Activated CD8-positive, alpha-beta memory T cell treated with anti-CD3 and anti-CD28 coated beads for 48 hours (primary cell): ENCODE data around the gene ALDOC.
"Not testable (repeated sequence)": the region's sequence is repeated elsewhere in the genome, so short reads cannot be mapped to it uniquely, and the experiment has no call there.

Experiments
- DNase-seq, 3 experiments: peaks; one replicate each; pipeline ENCODE4 v3.0.0-alpha.2; 2020; ENCODE audit warnings: low read depth in 2 of 3, low spot score in 2 of 3

Gene ALDOC

DNA sequence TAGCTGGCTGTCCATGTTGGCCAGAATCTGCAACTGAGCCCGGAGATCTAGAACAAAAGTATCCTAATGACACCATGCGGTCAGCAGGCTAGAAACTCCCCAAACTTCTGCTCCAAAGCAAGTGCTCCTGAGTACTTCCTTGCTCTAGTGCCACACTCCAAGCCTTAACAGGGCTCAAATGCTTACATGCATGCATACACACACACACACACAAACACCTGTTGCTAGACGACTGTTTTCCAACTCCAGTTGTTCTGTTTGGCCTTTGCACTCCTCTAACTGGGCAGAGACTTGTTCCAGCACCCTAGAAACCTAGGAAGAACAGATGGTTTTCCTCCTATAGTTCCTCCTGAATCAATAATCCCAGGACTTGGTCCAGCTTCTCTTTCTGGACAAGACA lies 7.7 kb upstream of the ALDOC start:
- DNase-seq, result no peak

GRCh38 chr17:28582513-28582912 lies 5.8 kb upstream of the ALDOC start:
- DNase-seq, result no peak

DNA sequence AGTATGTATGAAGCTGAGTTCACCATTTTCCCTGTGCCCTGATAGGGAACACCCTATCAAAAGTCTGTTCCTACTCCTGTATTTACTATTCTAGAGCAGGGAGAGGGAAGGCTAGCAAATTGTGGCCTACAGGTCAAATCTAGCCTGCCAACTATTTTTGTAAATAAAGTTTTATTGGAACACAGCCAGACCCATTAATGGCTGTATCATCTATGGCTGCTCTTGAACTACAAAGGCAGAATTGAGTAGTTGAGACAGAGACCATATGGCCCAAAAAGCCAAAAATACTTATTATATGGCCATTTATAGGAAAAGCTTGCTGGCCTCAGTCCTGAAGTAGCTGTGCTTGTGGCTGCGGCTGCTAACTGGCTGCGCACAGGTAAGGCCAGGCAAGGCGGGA lies 4.3 kb upstream of the ALDOC start:
- DNase-seq, result no peak

- no peak for DNase-seq
Observed at GRCh38 chr17:28579526-28579925, 2.8 kb upstream of the ALDOC start.

- DNase-seq, result no peak
Observed at GRCh38 chr17:28578246-28579195, 1.8 kb upstream of the ALDOC start.

DNA sequence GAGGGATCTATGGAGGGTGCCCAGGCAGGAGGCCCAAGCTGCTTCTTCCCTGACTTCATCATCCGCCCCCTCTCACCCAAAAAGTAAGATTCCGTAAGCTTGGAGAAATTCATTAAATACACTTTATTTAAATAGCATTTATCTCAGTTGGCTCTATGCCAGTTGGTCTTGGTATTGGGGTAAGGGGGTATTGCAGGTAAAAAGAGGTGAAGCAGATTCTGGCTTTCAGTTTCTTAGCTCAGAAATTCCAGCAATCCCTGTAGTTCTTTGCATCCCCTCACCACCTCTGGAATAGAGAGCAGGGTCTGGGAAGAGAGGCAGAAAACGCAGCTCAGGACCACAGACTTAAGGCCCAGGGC lies 750 bp upstream of the ALDOC start:
- no peak for DNase-seq

- DNase-seq, result not testable (repeated sequence)
Observed at GRCh38 chr17:28576016-28576415, 679 bp downstream of the ALDOC start.

- no peak for DNase-seq
Observed at GRCh38 chr17:28575126-28575795, 1.4 kb downstream of the ALDOC start.

DNA sequence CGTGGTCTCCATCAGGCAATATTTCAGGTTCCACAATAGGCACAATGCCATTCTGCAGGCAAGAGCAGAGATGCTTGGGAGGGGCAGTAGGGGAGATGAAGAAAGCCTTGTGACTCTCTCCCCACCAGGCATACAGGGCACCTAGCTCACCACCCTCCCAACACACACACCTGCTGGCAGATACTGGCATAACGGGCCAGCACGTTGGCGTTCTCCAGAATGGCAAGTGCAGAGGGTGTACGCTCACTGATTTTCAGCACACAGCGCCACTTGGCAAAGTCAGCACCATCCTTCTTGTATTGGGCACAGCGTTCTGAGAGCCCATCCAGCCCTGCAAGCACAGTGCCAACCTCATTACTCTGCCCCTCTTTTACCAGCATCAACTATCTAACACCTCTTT lies 2.2 kb downstream of the ALDOC start:
- no peak for DNase-seq

DNA sequence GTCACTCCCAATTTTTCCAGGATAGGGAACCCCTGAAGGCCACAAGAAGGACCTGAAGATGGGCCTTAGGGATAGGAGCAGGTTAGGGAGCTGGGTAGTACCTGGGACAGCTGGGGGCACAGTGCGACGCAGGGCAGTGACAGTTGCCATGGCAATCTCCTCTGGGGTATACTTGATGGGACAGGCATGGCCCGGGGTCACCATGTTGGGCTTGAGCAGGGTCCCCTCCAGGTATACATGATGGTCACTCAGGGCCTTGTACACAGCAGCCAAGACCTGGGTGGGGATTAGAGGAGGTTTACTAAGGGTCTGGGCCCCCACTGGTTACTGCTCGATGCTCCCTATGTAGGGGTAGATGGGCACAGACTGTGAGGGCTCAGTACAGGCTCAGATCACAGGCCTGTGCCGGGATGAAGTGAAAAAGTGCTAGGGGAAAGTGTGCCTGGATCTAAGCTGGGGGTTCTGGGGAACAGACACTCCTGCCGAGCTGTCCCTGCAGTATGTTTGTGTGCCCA lies 2.7 kb downstream of the ALDOC start:
- no peak for DNase-seq

DNA sequence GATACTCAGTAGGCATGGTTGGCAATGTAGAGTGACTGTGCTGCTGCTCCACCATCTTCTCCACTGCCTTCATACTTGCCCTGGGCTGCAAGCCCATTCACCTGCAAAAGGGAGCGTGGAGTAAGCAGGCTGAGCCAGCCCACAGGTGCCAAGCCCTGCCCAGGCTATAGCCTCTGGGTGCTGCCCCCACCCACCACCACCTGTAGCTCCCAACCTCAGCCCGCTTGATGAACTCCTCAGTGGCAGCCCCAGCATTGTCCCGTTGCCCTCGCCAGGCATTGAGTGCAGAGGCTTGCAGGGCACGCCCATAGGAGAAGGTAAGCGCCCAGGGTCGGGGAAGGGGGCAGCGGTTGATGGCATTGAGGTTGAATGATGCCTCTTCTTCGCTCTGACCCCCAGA lies 3.2 kb downstream of the ALDOC start:
- no peak for DNase-seq

DNA sequence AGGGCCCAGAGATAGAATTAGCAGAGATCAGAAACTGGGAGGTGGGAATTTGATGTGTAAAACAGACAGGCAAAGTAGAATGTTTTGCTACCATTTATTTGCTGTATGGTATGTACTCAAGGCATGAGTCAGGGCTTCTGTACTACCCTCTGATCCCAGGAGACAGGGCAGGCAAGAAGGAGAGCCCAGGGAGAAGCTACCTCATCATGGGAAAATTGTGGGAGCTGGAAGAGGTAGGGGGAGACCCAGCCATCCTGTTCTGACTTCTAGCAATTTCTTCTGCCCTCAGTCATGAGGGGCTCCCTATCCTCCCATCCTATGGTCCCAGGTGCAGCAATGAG lies 3.7 kb downstream of the ALDOC start:
- no peak for DNase-seq

GRCh38 chr17:28572259-28573039 lies 4.2 kb downstream of the ALDOC start:
- no peak for DNase-seq

GRCh38 chr17:28571361-28572122 lies 5.2 kb downstream of the ALDOC start, which contains the start of gene PIGS:
TSS of gene PIGS (minus strand) at chr17:28571524. CDS start at chr17:28571496, 28 bp downstream.
- peak; percentile 68 to 86 (median 80) for DNase-seq

DNA sequence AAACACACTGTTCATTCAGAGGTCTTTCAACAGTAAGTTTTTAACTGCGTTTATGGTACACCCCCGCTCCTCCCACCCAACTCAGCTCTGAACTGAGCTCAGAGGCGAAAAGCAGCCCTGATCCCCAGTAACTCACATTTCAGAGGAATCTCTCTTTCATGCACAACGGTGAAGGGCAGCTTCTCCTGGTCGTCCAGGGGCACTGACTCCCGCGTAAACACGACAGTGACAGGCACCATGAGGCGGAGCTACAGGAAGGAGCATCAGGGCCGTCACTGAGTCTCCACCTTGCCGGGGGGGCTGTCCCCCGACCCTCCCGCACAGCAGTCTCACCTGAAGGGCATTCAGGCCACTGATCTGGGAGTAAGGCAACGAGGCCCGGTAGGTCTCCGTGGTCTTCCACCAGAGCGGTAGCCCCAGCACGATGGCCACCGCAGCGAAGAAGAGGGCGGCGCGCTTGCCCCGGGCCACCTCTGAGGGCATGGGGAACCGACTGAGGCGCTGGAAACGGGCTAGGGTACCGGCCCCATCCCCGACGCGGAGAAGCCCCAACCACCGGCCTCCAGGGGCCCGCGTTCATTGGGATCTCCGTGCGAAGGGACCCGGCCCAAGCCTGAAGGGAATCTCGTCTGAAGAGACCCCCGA lies 5.9 kb downstream of the ALDOC start:
- peak in 1 of 3 experiments; percentile 23 for DNase-seq

DNA sequence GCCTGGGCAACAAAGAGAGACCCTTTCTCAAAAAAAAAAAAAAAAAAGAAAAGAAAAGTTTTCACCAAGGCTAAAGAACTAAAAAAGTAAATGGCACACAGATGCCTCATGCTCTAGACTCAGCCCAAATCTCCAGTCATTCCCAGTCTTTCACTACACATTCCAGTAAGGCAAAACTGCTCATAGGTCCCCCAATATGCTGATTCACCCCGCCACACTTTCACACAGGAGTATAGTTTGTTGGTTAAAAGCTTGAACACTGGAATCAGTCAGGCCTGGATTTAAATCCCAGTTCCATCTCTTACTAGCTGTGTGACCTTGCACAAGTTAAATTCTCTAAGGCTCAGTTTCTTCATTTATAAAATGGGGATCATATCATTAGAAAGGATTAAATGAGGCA lies 7.2 kb downstream of the ALDOC start:
- no peak for DNase-seq

- no peak for DNase-seq
Observed at GRCh38 chr17:28567604-28568003, 9.1 kb downstream of the ALDOC start.

- DNase-seq, result no peak
Observed at GRCh38 chr17:28563475-28563874, 13.2 kb downstream of the ALDOC start.

DNA sequence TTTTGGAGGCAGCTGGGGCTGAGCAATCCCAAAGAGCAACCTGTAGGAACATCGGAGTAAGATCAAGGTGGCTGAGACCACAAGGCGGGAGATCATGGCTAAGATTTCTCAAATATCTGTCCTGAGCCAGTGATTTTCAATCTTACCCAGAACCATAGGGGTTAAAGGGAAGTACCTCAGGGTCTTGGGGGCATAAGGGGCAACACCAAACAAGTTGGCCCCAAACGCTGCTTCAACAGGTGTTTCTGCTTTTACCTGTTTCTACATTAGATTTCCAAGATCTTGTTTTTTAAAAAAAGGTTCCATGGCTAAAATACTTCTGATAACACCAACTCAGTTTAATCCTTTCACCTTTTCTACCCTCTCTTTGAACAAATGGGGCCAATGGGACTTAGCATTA lies 21.7 kb downstream of the ALDOC start:
- no peak for DNase-seq

GRCh38 chr17:28554565-28554964 lies 22.1 kb downstream of the ALDOC start:
- no peak for DNase-seq
